HG02588 (cell line): ENCODE data around the gene NADK.
"Not testable (repeated sequence)": the region's sequence is repeated elsewhere in the genome, so short reads cannot be mapped to it uniquely, and the experiment has no call there.

Experiments
- ATAC-seq: cut with Tn5 transposase; IDR thresholded peaks from one replicate; pipeline ENCODE4 v1.9.1; 2021; ENCODE audit warnings: mild to moderate bottlenecking, moderate library complexity; ENCODE audit not compliant: unreplicated experiment

The NADK gene

GRCh38 chr1:1707241-1707640 is 71.0 kb downstream of the NADK start:
- not testable (repeated sequence) for ATAC-seq

DNA sequence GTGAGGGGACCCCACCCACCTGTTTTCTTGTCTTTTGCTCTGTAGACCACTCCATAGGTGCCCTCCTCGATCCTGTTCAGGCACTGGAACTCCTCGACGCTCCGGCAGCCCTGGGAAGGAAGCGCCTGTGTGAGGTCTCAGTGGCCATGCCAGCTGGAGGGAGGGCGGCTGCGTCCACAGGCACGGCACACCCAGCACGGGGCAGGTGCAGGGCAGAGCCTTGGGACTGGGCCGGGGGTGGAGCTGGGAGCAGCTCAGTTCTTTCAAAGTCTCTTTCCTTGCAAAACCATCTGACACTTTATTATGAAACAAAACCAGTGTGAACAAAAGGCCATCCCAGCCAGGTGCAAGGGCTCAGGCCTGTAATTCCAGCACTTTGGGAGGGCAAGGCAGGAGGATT is 72.6 kb downstream of the NADK start:
- not testable (repeated sequence) for ATAC-seq

- not testable (repeated sequence) for ATAC-seq
Measured at GRCh38 chr1:1704284-1704957, 73.8 kb downstream of the NADK start.

DNA sequence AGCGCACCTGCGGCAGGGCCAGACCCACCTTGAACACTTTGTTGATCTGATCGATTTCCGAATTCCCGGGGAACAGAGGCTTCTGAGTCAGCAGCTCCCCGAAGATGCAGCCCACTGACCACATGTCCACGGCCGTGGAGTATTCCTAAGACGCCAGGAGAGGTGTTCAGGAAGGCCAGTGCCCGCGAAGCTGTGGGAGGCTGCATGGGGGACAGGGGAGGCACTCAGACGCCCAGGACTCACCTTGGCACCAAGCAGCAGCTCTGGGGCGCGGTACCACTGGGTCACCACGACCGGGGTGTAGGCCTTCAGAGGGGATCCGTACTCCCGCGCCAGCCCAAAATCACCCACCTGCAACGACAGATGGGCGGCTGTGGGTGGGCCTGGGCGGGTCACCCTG is 74.5 kb downstream of the NADK start:
- ATAC-seq: no peak

- ATAC-seq: not testable (repeated sequence)
Measured at GRCh38 chr1:1702506-1702905, 75.8 kb downstream of the NADK start.
